Measurements from ENCODE around the gene LHB.

Gene LHB

GRCh38 chr19:48988860-48989259, 28.0 kb downstream of the LHB start:
- no peak overlapping the region for H3K4me3 ChIP-seq (ENCODE audit: low read depth, low read length)
- TF ChIP-seq CTCF (conservative IDR thresholded peaks at IDR 0.05; ENCODE audit: low read depth, low read length): no peak
- DNase-seq (ENCODE audit: low read depth): no peak

GRCh38 chr19:48988286-48988685, 28.6 kb downstream of the LHB start:
- DNase-seq (ENCODE audit: low read depth): no peak
- H3K4me3 ChIP-seq (ENCODE audit: low read depth, low read length): no peak overlapping the region
- TF ChIP-seq CTCF (conservative IDR thresholded peaks at IDR 0.05; ENCODE audit: low read depth, low read length): no peak

GRCh38 chr19:48987323-48987722, 29.6 kb downstream of the LHB start:
- no peak overlapping the region for H3K4me3 ChIP-seq (ENCODE audit: low read depth, low read length)
- no peak for TF ChIP-seq CTCF (conservative IDR thresholded peaks at IDR 0.05; ENCODE audit: low read depth, low read length)
- DNase-seq (ENCODE audit: low read depth): no peak

GRCh38 chr19:48986211-48986610, 30.7 kb downstream of the LHB start:
- no peak for TF ChIP-seq CTCF (conservative IDR thresholded peaks at IDR 0.05; ENCODE audit: low read depth, low read length)
- DNase-seq (ENCODE audit: low read depth): no peak
- no peak overlapping the region for H3K4me3 ChIP-seq (ENCODE audit: low read depth, low read length)

- H3K4me3 ChIP-seq (ENCODE audit: low read depth, low read length): no peak overlapping the region
- no peak for TF ChIP-seq CTCF (conservative IDR thresholded peaks at IDR 0.05; ENCODE audit: low read depth, low read length)
- DNase-seq (ENCODE audit: low read depth): no peak
These were observed 31.2 kb downstream of the LHB start for GRCh38 chr19:48985711-48986110.

- no peak for TF ChIP-seq CTCF (conservative IDR thresholded peaks at IDR 0.05; ENCODE audit: low read depth, low read length)
- DNase-seq (ENCODE audit: low read depth): no peak
- H3K4me3 ChIP-seq (ENCODE audit: low read depth, low read length): no peak overlapping the region
These were observed 34.6 kb downstream of the LHB start for GRCh38 chr19:48982280-48982679.

GRCh38 chr19:48977061-48977460, 39.8 kb downstream of the LHB start:
- no peak for DNase-seq (ENCODE audit: low read depth)
- no peak for TF ChIP-seq CTCF (conservative IDR thresholded peaks at IDR 0.05; ENCODE audit: low read depth, low read length)
- H3K4me3 ChIP-seq (ENCODE audit: low read depth, low read length): no peak overlapping the region
